K562 (cell line): ENCODE results near the gene GLUL. TPM values are rescaled to one million over a fixed set of nuclear protein-coding genes. Genes with fewer than 3 reads are reported as not detected.

ENCODE experiments used
- ATF1 ChIP-seq, 2 experiments: fragments of 450-650 bp in 1 of 2; IDR thresholded peaks; 2 replicates each; pipeline ENCODE4 v1.6.1; 2016; ENCODE audit warnings: missing compliant biosample characterization in 1 of 2, missing genetic modification characterization in 1 of 2
- BRD9 ChIP-seq: fragments of 450-650 bp; IDR thresholded peaks from 2 replicates; pipeline ENCODE4 v1.6.1; 2018; ENCODE audit warnings: low read depth; ENCODE audit not compliant: partially characterized antibody
- FOSL1 ChIP-seq: fragments of 200-800 bp; sonication (Bioruptor generic); conservative IDR thresholded peaks from 2 replicates; pipeline ENCODE4 v1.6.1; 2016; ENCODE audit warnings: missing genetic modification characterization, missing compliant biosample characterization
- FOXJ2 ChIP-seq: fragments of 200-800 bp; sonication (Bioruptor generic); IDR thresholded peaks from 2 replicates; pipeline ENCODE4 v1.6.1; 2016; ENCODE audit warnings: missing genetic modification characterization, missing compliant biosample characterization
- NBN ChIP-seq: fragments of 450-650 bp; IDR thresholded peaks from 2 replicates; pipeline ENCODE4 v1.6.1; 2016; ENCODE audit warnings: low read depth, mild to moderate bottlenecking
- NR2C2 ChIP-seq, 2 experiments: fragments of 200-800 bp in 1 of 2; sonication (Bioruptor generic) in 1 of 2; sonication (generic) in 1 of 2; formaldehyde crosslinking in 1 of 2; IDR thresholded peaks; 2 replicates each; pipeline versions ENCODE4 v1.6.1 to v1.8.0; 2016 to 2022; ENCODE audit warnings: mild to moderate bottlenecking in 1 of 2, missing compliant biosample characterization in 1 of 2, missing genetic modification characterization in 1 of 2, missing genetic modification reagents in 1 of 2
- SRSF3 ChIP-seq: fragments of 200-400 bp; formaldehyde crosslinking; IDR thresholded peaks from 2 replicates; pipeline ENCODE4 v1.6.1; 2016; ENCODE audit warnings: mild to moderate bottlenecking, low read length, moderate library complexity; ENCODE audit not compliant: insufficient read depth
- SRSF7 ChIP-seq: fragments of 200-400 bp; formaldehyde crosslinking; optimal IDR thresholded peaks from 2 replicates; pipeline ENCODE3; 2017; ENCODE audit warnings: mild to moderate bottlenecking, low read depth, low read length
- ZBTB17 ChIP-seq: fragments of 450-650 bp; formaldehyde crosslinking; IDR thresholded peaks from 2 replicates; pipeline ENCODE4 v1.4.0; 2020; ENCODE audit warnings: mild to moderate bottlenecking
- ZBTB8A ChIP-seq: fragments of 450-650 bp; IDR thresholded peaks from 2 replicates; pipeline ENCODE4 v1.6.1; 2018; ENCODE audit warnings: mild to moderate bottlenecking, moderate library complexity; ENCODE audit not compliant: partially characterized antibody
- ZEB2 ChIP-seq: fragments of 450-650 bp; IDR thresholded peaks from 2 replicates; pipeline ENCODE4 v1.6.1; 2016
- ZFP1 ChIP-seq: fragments of 450-650 bp; formaldehyde crosslinking; IDR thresholded peaks from 2 replicates; pipeline ENCODE4 v1.4.0; 2020; ENCODE audit warnings: mild to moderate bottlenecking, mixed read lengths
- ZFP30 ChIP-seq: fragments of 250-450 bp; sonication (Bioruptor Pico); IDR thresholded peaks from 2 replicates; pipeline ENCODE4 v1.8.0; 2022; ENCODE audit warnings: moderate library complexity, mild to moderate bottlenecking, inconsistent platforms, borderline replicate concordance
- ZNF212 ChIP-seq: fragments of 450-650 bp; formaldehyde crosslinking; IDR thresholded peaks from 2 replicates; pipeline ENCODE4 v1.4.0; 2020; ENCODE audit warnings: mild to moderate bottlenecking
- ZNF57 ChIP-seq: fragments of 450-650 bp; formaldehyde crosslinking; IDR thresholded peaks from 2 replicates; pipeline ENCODE4 v1.4.0; 2020; ENCODE audit warnings: mild to moderate bottlenecking, moderate library complexity
- ZNF766 ChIP-seq: fragments of 200-800 bp; sonication (Bioruptor generic); conservative IDR thresholded peaks from 2 replicates; pipeline ENCODE4 v1.6.1; 2016; ENCODE audit warnings: missing genetic modification characterization, missing compliant biosample characterization
- polyA plus RNA-seq, 8 experiments: library from polyadenylated mRNA; depleted of rRNA in 4 of 8; stranded (reverse) in 5 of 8; unstranded in 3 of 8; fragments of >200 nt; fragmentation: Nextera tagmentation in 2 of 8; fragmentation: Illumina TruSeq in 1 of 8; extraction: Ambion mirVana in 2 of 8; extraction: Trizol in 1 of 8; gene quantifications; 2 replicates each; pipeline versions ENCODE4 v1.2.1 to v1.2.3, GENCODE V29; 2011 to 2014; ENCODE audit warnings: inconsistent platforms in 1 of 8, missing spikeins in 1 of 8
- total RNA-seq, 7 experiments: library from RNA; depleted of rRNA in 6 of 7; stranded (reverse); fragments of >200 nt in 6 of 7; fragmentation: Illumina TruSeq in 2 of 7; extraction: Trizol in 2 of 7; gene quantifications; 2 replicates each; pipeline versions ENCODE4 v1.2.1 to v1.2.3, GENCODE V29; 2011 to 2021; ENCODE audit warnings: low replicate concordance in 1 of 7
- TF ChIP-seq, protein P1 (sequence below): fragments of 200-400 bp; formaldehyde crosslinking; IDR thresholded peaks from 2 replicates; pipeline ENCODE4 v1.6.1; 2017; ENCODE audit warnings: mild to moderate bottlenecking, low read depth, low read length, moderate library complexity
- TF ChIP-seq, protein P2 (sequence below), 2 experiments: fragments of 450-650 bp in 1 of 2; sonication (generic) in 1 of 2; formaldehyde crosslinking; conservative IDR thresholded peaks; 2 replicates each; pipeline versions ENCODE4 v1.4.0 to v1.8.1; 2020 to 2022; ENCODE audit warnings: mild to moderate bottlenecking in 1 of 2, missing genetic modification reagents in 1 of 2
- TF ChIP-seq, protein P3 (sequence below), 2 experiments: fragments of 450-650 bp; IDR thresholded peaks; 2 replicates each; pipeline ENCODE4 v1.6.1; 2016

The GLUL gene
- total and polyA plus RNA-seq, 9 of the 15 experiments (the other 6 are each of a cell fraction or from before 2014, with no cell fraction given): 1,088 to 4,222 (median 1,338) TPM

DNA sequence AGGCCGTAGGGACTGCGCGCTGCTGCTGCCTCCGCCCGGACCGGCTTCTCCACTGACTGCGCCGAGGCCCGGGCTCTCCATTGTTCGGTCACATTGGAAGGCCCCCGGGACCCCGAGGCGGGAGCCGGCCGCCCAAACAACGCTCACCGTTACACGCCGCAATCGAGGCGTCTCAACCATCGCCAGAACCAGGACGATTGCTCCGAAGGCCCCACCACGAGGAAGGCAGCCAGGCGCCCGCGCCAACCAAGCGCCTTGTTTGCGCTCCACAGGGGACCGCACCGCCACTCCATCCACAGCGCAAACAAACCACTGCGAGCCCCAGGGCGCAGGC is 595 bp downstream of the GLUL start (continued):
- 0 out of 2 replicates have a peak, but pooled peaks have one; percentile 2 for TF ChIP-seq ZBTB17 (CRISPR knock-in tag)
- TF ChIP-seq, protein P1, sequence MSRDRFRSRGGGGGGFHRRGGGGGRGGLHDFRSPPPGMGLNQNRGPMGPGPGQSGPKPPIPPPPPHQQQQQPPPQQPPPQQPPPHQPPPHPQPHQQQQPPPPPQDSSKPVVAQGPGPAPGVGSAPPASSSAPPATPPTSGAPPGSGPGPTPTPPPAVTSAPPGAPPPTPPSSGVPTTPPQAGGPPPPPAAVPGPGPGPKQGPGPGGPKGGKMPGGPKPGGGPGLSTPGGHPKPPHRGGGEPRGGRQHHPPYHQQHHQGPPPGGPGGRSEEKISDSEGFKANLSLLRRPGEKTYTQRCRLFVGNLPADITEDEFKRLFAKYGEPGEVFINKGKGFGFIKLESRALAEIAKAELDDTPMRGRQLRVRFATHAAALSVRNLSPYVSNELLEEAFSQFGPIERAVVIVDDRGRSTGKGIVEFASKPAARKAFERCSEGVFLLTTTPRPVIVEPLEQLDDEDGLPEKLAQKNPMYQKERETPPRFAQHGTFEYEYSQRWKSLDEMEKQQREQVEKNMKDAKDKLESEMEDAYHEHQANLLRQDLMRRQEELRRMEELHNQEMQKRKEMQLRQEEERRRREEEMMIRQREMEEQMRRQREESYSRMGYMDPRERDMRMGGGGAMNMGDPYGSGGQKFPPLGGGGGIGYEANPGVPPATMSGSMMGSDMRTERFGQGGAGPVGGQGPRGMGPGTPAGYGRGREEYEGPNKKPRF: no peak
- TF ChIP-seq NBN: no peak
- 0 out of 2 replicates have a peak, but pooled peaks have one; percentile 29 for TF ChIP-seq ZNF766 (CRISPR knock-in tag)
- no peak for TF ChIP-seq ZBTB8A
- TF ChIP-seq ZEB2: no peak
- TF ChIP-seq SRSF7: peak; percentile 29
- TF ChIP-seq ZNF57 (CRISPR knock-in tag): peak; percentile 79; the same call in 1 of the 2 replicates
- 0 out of 2 replicates have a peak, but pooled peaks have one; percentile 28 for TF ChIP-seq SRSF3
- TF ChIP-seq, protein P2, sequence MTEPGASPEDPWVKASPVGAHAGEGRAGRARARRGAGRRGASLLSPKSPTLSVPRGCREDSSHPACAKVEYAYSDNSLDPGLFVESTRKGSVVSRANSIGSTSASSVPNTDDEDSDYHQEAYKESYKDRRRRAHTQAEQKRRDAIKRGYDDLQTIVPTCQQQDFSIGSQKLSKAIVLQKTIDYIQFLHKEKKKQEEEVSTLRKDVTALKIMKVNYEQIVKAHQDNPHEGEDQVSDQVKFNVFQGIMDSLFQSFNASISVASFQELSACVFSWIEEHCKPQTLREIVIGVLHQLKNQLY (CRISPR knock-in tag; conservative IDR thresholded peaks at IDR 0.05): 0 out of 4 replicates have a peak, but pooled peaks of 1 of the 2 experiments have one; percentile 32
- TF ChIP-seq, protein P3, sequence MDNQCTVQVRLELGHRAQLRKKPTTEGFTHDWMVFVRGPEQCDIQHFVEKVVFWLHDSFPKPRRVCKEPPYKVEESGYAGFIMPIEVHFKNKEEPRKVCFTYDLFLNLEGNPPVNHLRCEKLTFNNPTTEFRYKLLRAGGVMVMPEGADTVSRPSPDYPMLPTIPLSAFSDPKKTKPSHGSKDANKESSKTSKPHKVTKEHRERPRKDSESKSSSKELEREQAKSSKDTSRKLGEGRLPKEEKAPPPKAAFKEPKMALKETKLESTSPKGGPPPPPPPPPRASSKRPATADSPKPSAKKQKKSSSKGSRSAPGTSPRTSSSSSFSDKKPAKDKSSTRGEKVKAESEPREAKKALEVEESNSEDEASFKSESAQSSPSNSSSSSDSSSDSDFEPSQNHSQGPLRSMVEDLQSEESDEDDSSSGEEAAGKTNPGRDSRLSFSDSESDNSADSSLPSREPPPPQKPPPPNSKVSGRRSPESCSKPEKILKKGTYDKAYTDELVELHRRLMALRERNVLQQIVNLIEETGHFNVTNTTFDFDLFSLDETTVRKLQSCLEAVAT (IDR thresholded peaks at IDR 0.05): no peak
- TF ChIP-seq ZFP30 (CRISPR knock-in tag): no peak
- TF ChIP-seq NR2C2 (CRISPR knock-in tag; IDR thresholded peaks at IDR 0.05): no peak
- peak; percentile 44; the same call in 1 of the 2 replicates for TF ChIP-seq NR2C2 (tag; IDR thresholded peaks at IDR 0.05)
- TF ChIP-seq ATF1 (CRISPR knock-in tag; IDR thresholded peaks at IDR 0.05): no peak
- no peak for TF ChIP-seq ATF1 (tag; IDR thresholded peaks at IDR 0.05)
- TF ChIP-seq ZFP1: 0 out of 2 replicates have a peak, but pooled peaks have one; percentile 35
- 0 out of 2 replicates have a peak, but pooled peaks have one; percentile 11 for TF ChIP-seq FOSL1
- no peak for TF ChIP-seq BRD9
- no peak for TF ChIP-seq FOXJ2
- TF ChIP-seq ZNF212 (CRISPR knock-in tag): no peak
